Left ventricle myocardium inferior (tissue), 1 donor: Measurements from ENCODE around the gene ELN. TPM values are rescaled to one million over a fixed set of nuclear protein-coding genes. Genes with fewer than 3 reads are reported as not detected.
A peak's percentile ranks its signal among the peaks of the same experiment; 100 is the strongest.

Source experiments
- DNase-seq: peaks from one replicate; pipeline ENCODE4 v3.0.0-alpha.2; 2020
- H3K27ac ChIP-seq: fragments of 200-600 bp; replicated peaks from 2 replicates; pipeline ENCODE4 v1.8.0; 2021
- H3K27me3 ChIP-seq: fragments of 200-600 bp; 2 replicates; pipeline ENCODE4 v1.8.0; 2021; ENCODE audit warnings: low read depth
- H3K36me3 ChIP-seq: fragments of 200-600 bp; 2 replicates; pipeline ENCODE4 v1.8.0; 2021
- H3K4me1 ChIP-seq: fragments of 200-600 bp; 2 replicates; pipeline ENCODE4 v1.8.0; 2021
- H3K4me3 ChIP-seq: fragments of 200-600 bp; 2 replicates; pipeline ENCODE4 v1.8.0; 2021; ENCODE audit warnings: mild to moderate bottlenecking, moderate library complexity
- H3K9me3 ChIP-seq: fragments of 200-600 bp; replicated peaks from 2 replicates; pipeline ENCODE4 v1.8.0; 2021
- intact Hi-C: fragments of 100-400 bp; cut with micrococcal nuclease; formaldehyde crosslinking; loops from one replicate; pipeline ENCODE4 v1.11.0; 2022
- total RNA-seq: library from RNA; stranded (reverse); fragmentation: NEBNext Ultra II Directional; extraction: Animal tissue kit (Norgen Biotek cat#: 25700); gene quantifications from one replicate; pipeline ENCODE4 v1.2.1, GENCODE V29; 2021
- TF ChIP-seq, protein P1 (sequence below): fragments of 200-600 bp; IDR thresholded peaks from 2 replicates; pipeline ENCODE4 v1.8.0; 2021; ENCODE audit warnings: antibody characterized with exemption, mild to moderate bottlenecking, borderline replicate concordance
- donor health status: DM: no; HTN: yes; CAD: no; lungs with severe emphysema.

The ELN gene
- total RNA-seq, 1 donor from 2014 or later: 51.6 TPM

DNA sequence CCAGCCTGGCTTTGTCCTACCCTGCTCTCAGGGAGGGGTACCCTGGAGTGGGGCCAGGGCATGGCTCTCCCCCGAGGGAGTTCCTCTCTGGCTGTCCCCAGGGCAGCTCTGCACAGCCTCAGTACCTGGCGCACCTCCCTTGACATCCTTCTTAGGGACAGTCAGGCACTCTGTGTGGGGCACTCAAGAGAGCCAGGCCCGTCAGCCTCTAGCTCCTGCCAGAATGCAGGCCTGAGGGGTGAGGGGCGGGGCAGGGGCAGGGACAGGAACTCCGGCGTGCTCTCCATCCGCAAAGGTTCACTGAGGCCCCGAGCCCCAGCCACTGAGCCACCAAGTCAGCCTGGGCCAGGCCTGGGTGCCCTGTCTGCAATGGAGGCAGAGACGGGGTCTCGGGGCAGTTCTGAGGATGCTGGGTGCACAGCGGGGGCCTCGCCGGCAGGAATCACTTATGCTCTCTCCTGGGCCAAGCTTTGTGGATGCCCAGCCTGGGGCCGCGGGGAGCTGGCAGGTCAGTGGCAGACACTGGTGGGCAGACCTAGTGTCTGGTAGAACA is 65.8 kb downstream of the ELN start:
- Histone ChIP-seq H3K4me1 (peaks cover 35% of the 10 kb centered on the region), H3K4me3 (peak overlapping the region; percentile 60), H3K27ac (peak overlapping the region; percentile 85), H3K27me3 (no peaks in the 10 kb centered on the region), H3K36me3 (peaks cover 19% of the 10 kb centered on the region), H3K9me3 (no peaks in the 10 kb centered on the region)
- intact Hi-C loops: no loop called here
- DNase-seq: no peak
- TF ChIP-seq, protein P1, sequence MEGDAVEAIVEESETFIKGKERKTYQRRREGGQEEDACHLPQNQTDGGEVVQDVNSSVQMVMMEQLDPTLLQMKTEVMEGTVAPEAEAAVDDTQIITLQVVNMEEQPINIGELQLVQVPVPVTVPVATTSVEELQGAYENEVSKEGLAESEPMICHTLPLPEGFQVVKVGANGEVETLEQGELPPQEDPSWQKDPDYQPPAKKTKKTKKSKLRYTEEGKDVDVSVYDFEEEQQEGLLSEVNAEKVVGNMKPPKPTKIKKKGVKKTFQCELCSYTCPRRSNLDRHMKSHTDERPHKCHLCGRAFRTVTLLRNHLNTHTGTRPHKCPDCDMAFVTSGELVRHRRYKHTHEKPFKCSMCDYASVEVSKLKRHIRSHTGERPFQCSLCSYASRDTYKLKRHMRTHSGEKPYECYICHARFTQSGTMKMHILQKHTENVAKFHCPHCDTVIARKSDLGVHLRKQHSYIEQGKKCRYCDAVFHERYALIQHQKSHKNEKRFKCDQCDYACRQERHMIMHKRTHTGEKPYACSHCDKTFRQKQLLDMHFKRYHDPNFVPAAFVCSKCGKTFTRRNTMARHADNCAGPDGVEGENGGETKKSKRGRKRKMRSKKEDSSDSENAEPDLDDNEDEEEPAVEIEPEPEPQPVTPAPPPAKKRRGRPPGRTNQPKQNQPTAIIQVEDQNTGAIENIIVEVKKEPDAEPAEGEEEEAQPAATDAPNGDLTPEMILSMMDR: no peak

- peak overlapping the region; percentile 85 for H3K27ac ChIP-seq
- no peaks in the 10 kb centered on the region for H3K27me3 ChIP-seq
- peak; percentile 68 for DNase-seq
- TF ChIP-seq, protein P1: no peak
- H3K4me1 ChIP-seq: peaks cover 35% of the 10 kb centered on the region
- no peaks in the 10 kb centered on the region for H3K9me3 ChIP-seq
- peak overlapping the region; percentile 60 for H3K4me3 ChIP-seq
- H3K36me3 ChIP-seq: peaks cover 25% of the 10 kb centered on the region
- intact Hi-C loops: no loop called here
Measured at GRCh38 chr7:74094224-74095101, 66.5 kb downstream of the ELN start.

DNA sequence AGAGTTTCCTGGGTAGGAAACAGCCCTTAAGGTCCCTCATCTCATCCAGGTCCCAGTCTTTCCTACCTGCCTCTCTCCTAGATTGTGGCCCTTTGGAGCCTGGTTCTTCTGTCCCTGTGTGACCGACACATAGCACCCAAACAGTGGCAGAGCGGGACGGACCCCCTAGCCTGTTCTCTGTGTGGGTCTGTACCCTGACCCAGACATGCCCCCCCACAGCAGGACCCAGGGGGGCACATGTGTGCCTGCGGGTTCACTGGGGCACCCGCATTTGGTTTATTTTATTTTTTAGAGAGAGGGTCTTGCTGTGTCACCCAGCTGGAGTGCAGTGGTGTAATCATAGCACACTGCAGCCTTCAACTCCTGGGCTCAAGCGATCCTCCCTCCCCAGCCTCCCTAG is 67.2 kb downstream of the ELN start:
- Histone ChIP-seq H3K27me3 (no peaks in the 10 kb centered on the region), H3K4me3 (peak overlapping the region; percentile 60), H3K9me3 (no peaks in the 10 kb centered on the region), H3K27ac (peak overlapping the region; percentile 85), H3K4me1 (peaks cover 35% of the 10 kb centered on the region), H3K36me3 (peaks cover 32% of the 10 kb centered on the region)
- intact Hi-C loops: no loop called here
- TF ChIP-seq, protein P1: no peak
- no peak for DNase-seq

- no peaks in the 10 kb centered on the region for H3K27me3 ChIP-seq
- no peak for DNase-seq
- TF ChIP-seq, protein P1: no peak
- intact Hi-C loops: no loop called here
- no peak overlapping the region for H3K27ac ChIP-seq
- H3K4me3 ChIP-seq: no peak overlapping the region
- H3K36me3 ChIP-seq: peaks cover 56% of the 10 kb centered on the region
- peaks cover 24% of the 10 kb centered on the region for H3K4me1 ChIP-seq
- no peaks in the 10 kb centered on the region for H3K9me3 ChIP-seq
Measured at GRCh38 chr7:74097937-74098614, 70.1 kb downstream of the ELN start.

GRCh38 chr7:74099031-74099430 is 71.1 kb downstream of the ELN start:
- TF ChIP-seq, protein P1: no peak
- Histone ChIP-seq H3K36me3 (peaks cover 63% of the 10 kb centered on the region), H3K9me3 (no peaks in the 10 kb centered on the region), H3K27me3 (no peaks in the 10 kb centered on the region), H3K4me3 (no peak overlapping the region), H3K4me1 (peaks cover 14% of the 10 kb centered on the region), H3K27ac (no peak overlapping the region)
- DNase-seq: no peak
- intact Hi-C loops: no loop called here
